A549 (cell line): ENCODE results near the gene TLCD3B. TPM values are rescaled to one million over a fixed set of nuclear protein-coding genes. Genes with fewer than 3 reads are reported as not detected.

ENCODE experiments used
- ATAC-seq, 2 experiments: fragments of 200-7000 bp in 1 of 2; fragments of >200 bp in 1 of 2; cut with Nextera tagmentation in 1 of 2; cut with Tn5 transposase in 1 of 2; 3 replicates each; pipeline versions ENCODE4 v1.8.0 to v1.9.1; 2018 to 2020; ENCODE audit warnings: mild to moderate bottlenecking in 1 of 2, moderate library complexity in 1 of 2
- CTCF ChIA-PET: fragments of 300-600 bp; sonication (Branson Sonifier 250); formaldehyde crosslinking; extraction: SDS; loops from one replicate; lab custom pipeline; 2021; ENCODE audit warnings: antibody characterized with exemption, inconsistent platforms; lab: Yijun Ruan, JAX
- POLR2A ChIA-PET: fragments of 350-600 bp; formaldehyde crosslinking; extraction: SDS; loops from one replicate; lab custom pipeline; 2021; ENCODE audit warnings: antibody characterized with exemption, inconsistent platforms; lab: Yijun Ruan, JAX
- DNase-seq, 2 experiments: peaks; one replicate each; pipeline versions ENCODE4 v3.0.0 to v3.0.0-alpha.2; 2011 to 2016; ENCODE audit warnings: low read depth in 1 of 2, low spot score in 1 of 2
- FAIRE-seq: peaks from 2 replicates; lab custom pipeline; 2011; peaks lifted over from hg19 to GRCh38; lab: Jason Lieb, UNC
- H3K27ac ChIP-seq, 2 experiments: fragments of >200 bp; sonication (Bioruptor Twin); formaldehyde crosslinking; 3 replicates each; pipeline ENCODE4 v1.5.1; 2016 to 2017
- H3K4me1 ChIP-seq: fragments of >200 bp; sonication (Bioruptor Twin); formaldehyde crosslinking; 3 replicates; pipeline ENCODE4 v1.6.1; 2016
- H3K4me2 ChIP-seq: fragments of >200 bp; sonication (Bioruptor Twin); formaldehyde crosslinking; 3 replicates; pipeline ENCODE4 v1.6.1; 2016
- H3K4me3 ChIP-seq: fragments of >200 bp; sonication (Bioruptor Twin); formaldehyde crosslinking; 3 replicates; pipeline ENCODE4 v1.5.1; 2016
- H3K9me3 ChIP-seq: fragments of >200 bp; sonication (Bioruptor Twin); formaldehyde crosslinking; 3 replicates; pipeline ENCODE4 v1.6.1; 2016
- BHLHE40 ChIP-seq: IDR thresholded peaks from 2 replicates; pipeline ENCODE4 v1.6.1; 2012; ENCODE audit warnings: low read depth, low read length, inconsistent platforms
- CBX2 ChIP-seq: fragments of 200-600 bp; sonication (generic); IDR thresholded peaks from 2 replicates; pipeline ENCODE4 v1.6.1; 2016; ENCODE audit warnings: low read depth, mild to moderate bottlenecking, borderline replicate concordance
- CBX8 ChIP-seq: fragments of 200-600 bp; sonication (generic); IDR thresholded peaks from 2 replicates; pipeline ENCODE4 v1.6.1; 2016
- FOSL2 ChIP-seq, 2 experiments: fragments of 450-650 bp in 1 of 2; fragments of >200 bp in 1 of 2; sonication (Bioruptor Twin) in 1 of 2; formaldehyde crosslinking; IDR thresholded peaks; 2 replicates each; pipeline versions ENCODE4 v1.5.0 to v1.6.1; 2016 to 2020; ENCODE audit warnings: mild to moderate bottlenecking in 1 of 2, moderate library complexity in 1 of 2
- FOXS1 ChIP-seq: fragments of 250-450 bp; sonication (Bioruptor Pico); IDR thresholded peaks from 2 replicates; pipeline ENCODE4 v1.5.0; 2020; ENCODE audit warnings: mild to moderate bottlenecking, moderate library complexity
- HOXA7 ChIP-seq: fragments of 250-450 bp; sonication (Bioruptor Pico); IDR thresholded peaks from 2 replicates; pipeline ENCODE4 v1.5.0; 2020; ENCODE audit warnings: mild to moderate bottlenecking, moderate library complexity
- HOXB13 ChIP-seq: fragments of 250-450 bp; sonication (Bioruptor Pico); IDR thresholded peaks from 2 replicates; pipeline ENCODE4 v1.5.0; 2020; ENCODE audit warnings: low read depth, mild to moderate bottlenecking, moderate library complexity
- KDM5A ChIP-seq: fragments of 200-600 bp; sonication (generic); IDR thresholded peaks from 2 replicates; pipeline ENCODE4 v1.6.1; 2016; ENCODE audit warnings: antibody characterized with exemption, mild to moderate bottlenecking
- MAFK ChIP-seq: fragments of 450-650 bp; IDR thresholded peaks from 2 replicates; pipeline ENCODE4 v1.6.1; 2014; ENCODE audit not compliant: partially characterized antibody
- NR3C1 ChIP-seq: fragments of >200 bp; sonication (Bioruptor Twin); formaldehyde crosslinking; IDR thresholded peaks from 3 replicates; pipeline ENCODE4 v1.6.1; 2017
- POLR2A ChIP-seq: IDR thresholded peaks from 2 replicates; pipeline ENCODE4 v1.6.1; 2012; ENCODE audit warnings: mild to moderate bottlenecking, low read length
- POLR2AphosphoS2 ChIP-seq: conservative IDR thresholded peaks from 2 replicates; pipeline ENCODE4 v1.6.1; 2012; ENCODE audit warnings: low read length, improper control_type of control experiment, inconsistent platforms
- RAD21 ChIP-seq, 2 experiments: fragments of >200 bp in 1 of 2; sonication (Bioruptor Twin) in 1 of 2; formaldehyde crosslinking in 1 of 2; IDR thresholded peaks in 1 of 2; conservative IDR thresholded peaks in 1 of 2; 2 replicates in 1 of 2; 3 replicates in 1 of 2; pipeline ENCODE4 v1.6.1; 2012 to 2018; ENCODE audit warnings: inconsistent platforms in 1 of 2
- RARB ChIP-seq: fragments of 250-450 bp; sonication (Bioruptor Pico); IDR thresholded peaks from 2 replicates; pipeline ENCODE4 v1.8.0; 2021; ENCODE audit warnings: mild to moderate bottlenecking, moderate library complexity
- RFX5 ChIP-seq: fragments of 450-650 bp; IDR thresholded peaks from 2 replicates; pipeline ENCODE4 v1.7.1; 2014; ENCODE audit warnings: antibody characterized with exemption, mild to moderate bottlenecking, moderate library complexity
- RNF2 ChIP-seq: fragments of 200-600 bp; sonication (generic); IDR thresholded peaks from 2 replicates; pipeline ENCODE4 v1.6.1; 2016; ENCODE audit warnings: low read depth, mild to moderate bottlenecking, antibody characterized with exemption, moderate library complexity, borderline replicate concordance
- SMC3 ChIP-seq: fragments of >200 bp; sonication (Bioruptor Twin); formaldehyde crosslinking; IDR thresholded peaks from 3 replicates; pipeline ENCODE4 v1.6.1; 2018; ENCODE audit warnings: inconsistent platforms
- TFCP2L1 ChIP-seq: fragments of 250-450 bp; sonication (Bioruptor Pico); IDR thresholded peaks from 2 replicates; pipeline ENCODE4 v1.5.0; 2021; ENCODE audit warnings: mild to moderate bottlenecking
- TP53 ChIP-seq: fragments of 250-450 bp; sonication (Bioruptor Pico); IDR thresholded peaks from 2 replicates; pipeline ENCODE4 v1.5.0; 2021; ENCODE audit warnings: mild to moderate bottlenecking, moderate library complexity
- USF2 ChIP-seq: fragments of 450-650 bp; IDR thresholded peaks from 2 replicates; pipeline ENCODE4 v1.6.1; 2014; ENCODE audit warnings: antibody characterized with exemption
- ZC3H11A ChIP-seq: fragments of 450-650 bp; IDR thresholded peaks from 2 replicates; pipeline ENCODE4 v1.6.1; 2014; ENCODE audit warnings: antibody characterized with exemption, mild to moderate bottlenecking
- ZFP36 ChIP-seq: fragments of 450-650 bp; IDR thresholded peaks from 2 replicates; pipeline ENCODE4 v1.6.1; 2014; ENCODE audit warnings: borderline replicate concordance; ENCODE audit not compliant: partially characterized antibody
- ZSCAN20 ChIP-seq: fragments of 250-450 bp; sonication (Bioruptor Pico); IDR thresholded peaks from 2 replicates; pipeline ENCODE4 v1.8.0; 2022; ENCODE audit warnings: mild to moderate bottlenecking, moderate library complexity
- WGBS: methylation state at CpG from one replicate; pipeline ENCODE4 v1.1.6; 2017; ENCODE audit errors: missing lambda C conversion rate; 5-methylcytosine and 5-hydroxymethylcytosine counted together
- polyA plus RNA-seq, 4 experiments: library from polyadenylated mRNA; depleted of rRNA in 3 of 4; stranded (reverse); fragments of >200 nt; fragmentation: RNase III in 1 of 4; extraction: RNeasy Plus Mini Kit Qiagen cat#74134 plus additional on column Dnase treatment in 1 of 4; gene quantifications; 2 replicates in 3 of 4; 3 replicates in 1 of 4; pipeline ENCODE4 v1.2.3, GENCODE V29; 2011 to 2017
- TF ChIP-seq, protein P1 (sequence below): fragments of >200 bp; sonication (Bioruptor Twin); formaldehyde crosslinking; IDR thresholded peaks from 2 replicates; pipeline ENCODE4 v1.6.1; 2016

TLCD3B gene
- polyA plus RNA-seq, 2 of the 4 experiments (the other 2 are of a cell fraction): 0.30 to 0.68 TPM

DNA sequence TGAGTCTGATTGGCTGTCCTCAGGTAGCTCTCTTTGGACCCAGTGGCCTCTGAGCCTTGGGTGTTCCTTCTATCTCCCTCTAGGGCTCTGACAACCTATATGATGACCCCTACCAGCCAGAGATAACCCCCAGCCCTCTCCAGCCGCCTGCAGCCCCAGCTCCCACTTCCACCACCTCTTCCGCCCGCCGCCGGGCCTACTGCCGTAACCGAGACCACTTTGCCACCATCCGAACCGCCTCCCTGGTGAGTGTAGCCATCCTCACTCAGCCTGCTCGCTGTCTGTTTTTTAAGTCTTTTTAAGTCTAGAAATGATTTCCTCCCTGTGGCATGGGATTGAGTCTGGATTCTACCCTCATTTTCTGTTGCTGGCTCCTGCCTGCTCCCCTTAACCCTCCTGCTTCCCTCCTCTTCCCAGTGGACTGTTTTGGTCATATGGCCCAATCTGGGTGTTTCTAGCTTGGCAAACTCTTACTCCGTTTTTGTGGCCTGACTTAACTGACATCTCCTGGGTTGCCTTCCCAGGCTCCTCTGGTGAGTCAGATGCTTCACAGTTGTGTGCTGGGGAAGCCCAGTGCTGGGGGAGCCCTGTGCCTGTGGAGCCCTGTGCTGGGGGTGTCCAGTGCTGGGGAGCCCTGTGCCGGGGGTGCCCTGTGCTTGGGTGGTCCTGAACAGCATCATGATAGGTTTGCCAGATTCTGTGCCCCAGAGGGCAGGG lies 47.5 kb downstream of the TLCD3B start:
- TF ChIP-seq TP53 (CRISPR knock-in tag) (no peak), USF2 (no peak), KDM5A (no peak), POLR2AphosphoS2 (no peak), ZSCAN20 (CRISPR knock-in tag) (no peak), RAD21 (conservative IDR thresholded peaks at IDR 0.05 in 1 of 2, IDR thresholded peaks at IDR 0.05 in 1 of 2) (no peak), NR3C1 (no peak), CBX8 (no peak), HOXA7 (no peak), CBX2 (no peak), ZC3H11A (no peak), TFCP2L1 (CRISPR knock-in tag) (no peak), HOXB13 (no peak), RFX5 (no peak), FOSL2 (IDR thresholded peaks at IDR 0.05) (no peak), FOSL2 (CRISPR knock-in tag; IDR thresholded peaks at IDR 0.05) (no peak), ZFP36 (no peak), SMC3 (no peak), FOXS1 (no peak), RARB (CRISPR knock-in tag) (no peak)
- TF ChIP-seq, protein P1, sequence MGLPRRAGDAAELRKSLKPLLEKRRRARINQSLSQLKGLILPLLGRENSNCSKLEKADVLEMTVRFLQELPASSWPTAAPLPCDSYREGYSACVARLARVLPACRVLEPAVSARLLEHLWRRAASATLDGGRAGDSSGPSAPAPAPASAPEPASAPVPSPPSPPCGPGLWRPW: no peak
- no peak overlapping the region for H3K4me2 ChIP-seq
- CTCF ChIA-PET: interaction anchor here (1.0 to 5.3 kb wide), 6 partner anchors 9 to 38 kb away, joined by 3 to 22 read pairs (median 4); partner anchors contain the start of gene TAOK2
- FAIRE-seq: no peak
- no peaks in the 10 kb centered on the region for H3K4me1 ChIP-seq
- no peak for DNase-seq
- 85% methylated on average over 12 of the region's 12 CpGs for WGBS
- H3K4me3 ChIP-seq: no peak overlapping the region
- H3K27ac ChIP-seq: no peak overlapping the region
- no peaks in the 10 kb centered on the region for H3K9me3 ChIP-seq
- no peak for ATAC-seq
- POLR2A ChIA-PET: no interaction called here

GRCh38 chr16:29982560-29983419 lies 48.3 kb downstream of the TLCD3B start:
- Histone ChIP-seq H3K4me1 (no peaks in the 10 kb centered on the region), H3K9me3 (no peaks in the 10 kb centered on the region), H3K4me2 (no peak overlapping the region), H3K27ac (no peak overlapping the region), H3K4me3 (no peak overlapping the region)
- no peak for ATAC-seq
- FAIRE-seq: no peak
- ChIA-PET CTCF (interaction anchor here (1.0 to 5.3 kb wide), 6 partner anchors 8 to 38 kb away, joined by 3 to 22 read pairs (median 4); partner anchors contain the start of gene TAOK2), POLR2A (no interaction called here)
- TF ChIP-seq MAFK (no peak), POLR2A (no peak), RNF2 (no peak), BHLHE40 (no peak), RFX5 (no peak)
- WGBS: 91% methylated on average over 24 of the region's 24 CpGs
- DNase-seq: no peak
